GM12878 (cell line): ENCODE results near the gene SETD5. TPM values are rescaled to one million over a fixed set of nuclear protein-coding genes. Genes with fewer than 3 reads are reported as not detected.

ENCODE experiments used
- CREB1 ChIP-seq: IDR thresholded peaks from 2 replicates; pipeline ENCODE4 v1.6.1; 2012; ENCODE audit warnings: low read depth, mild to moderate bottlenecking, inconsistent platforms
- CREM ChIP-seq: IDR thresholded peaks from 2 replicates; pipeline ENCODE4 v1.6.1; 2014; ENCODE audit warnings: antibody characterized with exemption, low read depth
- ELK1 ChIP-seq: IDR thresholded peaks from 2 replicates; pipeline ENCODE4 v1.6.1; 2012; ENCODE audit warnings: low read depth, low read length, improper control_type of control experiment
- FOXM1 ChIP-seq: IDR thresholded peaks from 2 replicates; pipeline ENCODE4 v1.6.1; 2012; ENCODE audit warnings: low read depth, mild to moderate bottlenecking, inconsistent platforms, low read length, moderate library complexity
- NKRF ChIP-seq: fragments of 450-650 bp; conservative IDR thresholded peaks from 2 replicates; pipeline ENCODE4 v1.6.1; 2017; ENCODE audit warnings: mild to moderate bottlenecking, moderate library complexity
- NR2F1 ChIP-seq: fragments of 450-650 bp; conservative IDR thresholded peaks from 2 replicates; pipeline ENCODE4 v1.6.1; 2017; ENCODE audit warnings: mild to moderate bottlenecking
- PBX3 ChIP-seq: IDR thresholded peaks from 2 replicates; pipeline ENCODE4 v1.6.1; 2011; ENCODE audit warnings: mild to moderate bottlenecking, low read depth, low read length, moderate library complexity; ENCODE audit not compliant: insufficient replicate concordance
- POLR2AphosphoS5 ChIP-seq: IDR thresholded peaks from 2 replicates; pipeline ENCODE4 v1.6.1; 2011; ENCODE audit warnings: mild to moderate bottlenecking, low read length, inconsistent platforms
- PRDM15 ChIP-seq: fragments of 450-650 bp; formaldehyde crosslinking; IDR thresholded peaks from 2 replicates; pipeline ENCODE4 v1.4.0; 2020; ENCODE audit warnings: mild to moderate bottlenecking, moderate library complexity
- SMAD1 ChIP-seq: fragments of 450-650 bp; IDR thresholded peaks from 2 replicates; pipeline ENCODE4 v1.6.1; 2018; ENCODE audit warnings: mild to moderate bottlenecking, low read depth; ENCODE audit not compliant: partially characterized antibody
- SMAD5 ChIP-seq: IDR thresholded peaks from 2 replicates; pipeline ENCODE4 v1.6.1; 2016; ENCODE audit warnings: antibody characterized with exemption, low read depth
- SPI1 ChIP-seq: IDR thresholded peaks from 2 replicates; pipeline ENCODE4 v1.6.1; 2011; ENCODE audit warnings: low read depth, mild to moderate bottlenecking, low read length, moderate library complexity, borderline replicate concordance; ENCODE audit not compliant: insufficient read depth
- SUZ12 ChIP-seq: fragments of 200-600 bp; sonication (generic); IDR thresholded peaks from one replicate; pipeline ENCODE4 v1.6.1; 2018; ENCODE audit warnings: antibody characterized with exemption, mild to moderate bottlenecking; ENCODE audit not compliant: unreplicated experiment
- TARDBP ChIP-seq: IDR thresholded peaks from 2 replicates; pipeline ENCODE4 v1.6.1; 2016; ENCODE audit warnings: borderline replicate concordance
- ZNF217 ChIP-seq: fragments of 450-650 bp; IDR thresholded peaks from 2 replicates; pipeline ENCODE4 v1.6.1; 2017; ENCODE audit warnings: antibody characterized with exemption, mild to moderate bottlenecking
- polyA plus RNA-seq, 11 experiments: library from polyadenylated mRNA; depleted of rRNA in 4 of 11; unstranded in 6 of 11; stranded (reverse) in 5 of 11; fragments of >200 nt; fragmentation: Nextera tagmentation in 4 of 11; fragmentation: Illumina TruSeq in 1 of 11; extraction: Ambion mirVana in 4 of 11; extraction: Trizol in 1 of 11; gene quantifications; 1 replicate in 1 of 11; 2 replicates in 10 of 11; pipeline versions ENCODE4 v1.2.1 to v1.2.3, GENCODE V29; 2011 to 2016; ENCODE audit warnings: inconsistent platforms in 2 of 11, missing spikeins in 2 of 11, low read depth in 1 of 11
- total RNA-seq, 4 experiments: library from RNA; depleted of rRNA in 3 of 4; stranded (reverse); fragments of >200 nt in 3 of 4; fragmentation: Illumina TruSeq in 1 of 4; extraction: Trizol in 1 of 4; gene quantifications; 2 replicates each; pipeline versions ENCODE4 v1.2.1 to v1.2.3, GENCODE V29; 2013 to 2021
- TF ChIP-seq, protein P1 (sequence below): fragments of 450-650 bp; IDR thresholded peaks from 2 replicates; pipeline ENCODE4 v1.6.1; 2017; ENCODE audit warnings: antibody characterized with exemption, mild to moderate bottlenecking, moderate library complexity
- TF ChIP-seq, protein P2 (sequence below): IDR thresholded peaks from 2 replicates; pipeline ENCODE4 v1.6.1; 2012; ENCODE audit warnings: low read depth, low read length, improper control_type of control experiment

The SETD5 gene
- total and polyA plus RNA-seq, 10 of the 15 experiments (the other 5 are each of a cell fraction or from before 2014, with no cell fraction given): 8.2 to 94.0 (median 55.4) TPM

DNA sequence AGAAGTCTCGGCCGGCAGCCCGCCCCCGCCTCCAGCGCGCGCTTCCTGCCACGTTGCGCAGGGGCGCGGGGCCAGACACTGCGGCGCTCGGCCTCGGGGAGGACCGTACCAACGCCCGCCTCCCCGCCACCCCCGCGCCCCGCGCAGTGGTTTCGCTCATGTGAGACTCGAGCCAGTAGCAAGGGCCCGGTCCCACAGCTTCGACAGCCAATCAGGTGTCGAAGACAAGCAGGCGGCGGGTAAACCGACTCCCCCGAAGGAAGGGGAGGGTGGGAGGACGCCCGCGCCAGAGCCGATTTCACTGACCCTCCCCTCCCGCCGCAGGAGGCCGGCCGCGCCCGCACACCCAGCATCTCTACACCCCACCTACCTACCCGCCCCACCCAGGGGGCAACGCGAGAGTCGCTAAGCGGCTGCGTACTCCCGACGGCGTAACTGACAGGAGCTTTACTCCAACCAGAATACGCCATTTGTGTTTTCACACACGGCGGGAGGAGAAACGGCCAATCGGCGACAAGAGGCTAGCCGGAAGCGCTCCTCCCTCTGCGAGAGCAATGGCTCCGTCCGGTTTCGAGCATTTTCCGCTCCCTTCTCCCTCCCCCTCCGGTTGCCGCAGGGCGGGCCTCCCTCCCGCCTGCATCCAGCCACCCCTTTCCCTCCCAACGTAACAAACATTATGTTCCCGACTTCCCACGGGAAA, 633 bp upstream of the SETD5 start (continued):
- TF ChIP-seq NKRF (peak; percentile 17; the same call in 1 of the 2 replicates), CREM (peak; percentile 86), PBX3 (peak; percentile 95), FOXM1 (peak; percentile 71; the same call in 1 of the 2 replicates), CREB1 (peak; percentile 90), SPI1 (no peak), ELK1 (peak; percentile 69; the same call in 1 of the 2 replicates), PRDM15 (CRISPR knock-in tag) (no peak), SUZ12 (no peak), SMAD1 (peak; percentile 86), SMAD5 (no peak), ZNF217 (no peak), TARDBP (peak; percentile 41), NR2F1 (peak; percentile 59; the same call in 1 of the 2 replicates), POLR2AphosphoS5 (peak; percentile 99)
- TF ChIP-seq, protein P1, sequence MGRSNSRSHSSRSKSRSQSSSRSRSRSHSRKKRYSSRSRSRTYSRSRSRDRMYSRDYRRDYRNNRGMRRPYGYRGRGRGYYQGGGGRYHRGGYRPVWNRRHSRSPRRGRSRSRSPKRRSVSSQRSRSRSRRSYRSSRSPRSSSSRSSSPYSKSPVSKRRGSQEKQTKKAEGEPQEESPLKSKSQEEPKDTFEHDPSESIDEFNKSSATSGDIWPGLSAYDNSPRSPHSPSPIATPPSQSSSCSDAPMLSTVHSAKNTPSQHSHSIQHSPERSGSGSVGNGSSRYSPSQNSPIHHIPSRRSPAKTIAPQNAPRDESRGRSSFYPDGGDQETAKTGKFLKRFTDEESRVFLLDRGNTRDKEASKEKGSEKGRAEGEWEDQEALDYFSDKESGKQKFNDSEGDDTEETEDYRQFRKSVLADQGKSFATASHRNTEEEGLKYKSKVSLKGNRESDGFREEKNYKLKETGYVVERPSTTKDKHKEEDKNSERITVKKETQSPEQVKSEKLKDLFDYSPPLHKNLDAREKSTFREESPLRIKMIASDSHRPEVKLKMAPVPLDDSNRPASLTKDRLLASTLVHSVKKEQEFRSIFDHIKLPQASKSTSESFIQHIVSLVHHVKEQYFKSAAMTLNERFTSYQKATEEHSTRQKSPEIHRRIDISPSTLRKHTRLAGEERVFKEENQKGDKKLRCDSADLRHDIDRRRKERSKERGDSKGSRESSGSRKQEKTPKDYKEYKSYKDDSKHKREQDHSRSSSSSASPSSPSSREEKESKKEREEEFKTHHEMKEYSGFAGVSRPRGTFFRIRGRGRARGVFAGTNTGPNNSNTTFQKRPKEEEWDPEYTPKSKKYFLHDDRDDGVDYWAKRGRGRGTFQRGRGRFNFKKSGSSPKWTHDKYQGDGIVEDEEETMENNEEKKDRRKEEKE: peak; percentile 88
- TF ChIP-seq, protein P2, sequence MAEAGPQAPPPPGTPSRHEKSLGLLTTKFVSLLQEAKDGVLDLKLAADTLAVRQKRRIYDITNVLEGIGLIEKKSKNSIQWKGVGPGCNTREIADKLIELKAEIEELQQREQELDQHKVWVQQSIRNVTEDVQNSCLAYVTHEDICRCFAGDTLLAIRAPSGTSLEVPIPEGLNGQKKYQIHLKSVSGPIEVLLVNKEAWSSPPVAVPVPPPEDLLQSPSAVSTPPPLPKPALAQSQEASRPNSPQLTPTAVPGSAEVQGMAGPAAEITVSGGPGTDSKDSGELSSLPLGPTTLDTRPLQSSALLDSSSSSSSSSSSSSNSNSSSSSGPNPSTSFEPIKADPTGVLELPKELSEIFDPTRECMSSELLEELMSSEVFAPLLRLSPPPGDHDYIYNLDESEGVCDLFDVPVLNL: peak; percentile 95
